H9 (cell line): ENCODE measurements around the gene GCK. TPM values are rescaled to one million over a fixed set of nuclear protein-coding genes. Genes with fewer than 3 reads are reported as not detected.

ENCODE experiments used
- DNase-seq: peaks from one replicate; pipeline ENCODE4 v3.0.0-alpha.2; 2017
- H2AFZ ChIP-seq: one replicate; pipeline ENCODE4 v1.6.1; 2013; ENCODE audit warnings: mild to moderate bottlenecking, low read length, control low read depth, moderate library complexity
- H2AK5ac ChIP-seq: 2 replicates; pipeline ENCODE4 v1.6.1; 2013; ENCODE audit warnings: low read length, control low read depth, mixed read lengths; ENCODE audit not compliant: insufficient read length
- H2BK120ac ChIP-seq: one replicate; pipeline ENCODE4 v1.6.1; 2013; ENCODE audit warnings: low read depth, mild to moderate bottlenecking, low read length, control low read depth, inconsistent platforms; ENCODE audit not compliant: poor library complexity, severe bottlenecking
- H2BK12ac ChIP-seq: 2 replicates; pipeline ENCODE4 v1.6.1; 2013; ENCODE audit warnings: low read length, control low read depth, mixed read lengths, low read depth; ENCODE audit not compliant: insufficient read length
- H2BK15ac ChIP-seq: 2 replicates; pipeline ENCODE4 v1.6.1; 2013; ENCODE audit warnings: low read depth, low read length, control low read depth
- H2BK20ac ChIP-seq: one replicate; pipeline ENCODE4 v1.6.1; 2013; ENCODE audit warnings: low read depth, mild to moderate bottlenecking, low read length, control low read depth, inconsistent platforms; ENCODE audit not compliant: poor library complexity, severe bottlenecking
- H2BK5ac ChIP-seq: 2 replicates; pipeline ENCODE4 v1.6.1; 2013; ENCODE audit warnings: low read length, control low read depth, mixed read lengths; ENCODE audit not compliant: insufficient read length
- H3K14ac ChIP-seq: 2 replicates; pipeline ENCODE4 v1.6.1; 2013; ENCODE audit warnings: low read length, control low read depth; ENCODE audit not compliant: insufficient read depth
- H3K18ac ChIP-seq: 2 replicates; pipeline ENCODE4 v1.6.1; 2013; ENCODE audit warnings: low read depth, mild to moderate bottlenecking, mixed read lengths, low read length, control low read depth; ENCODE audit not compliant: insufficient read length
- H3K23ac ChIP-seq: 2 replicates; pipeline ENCODE4 v1.6.1; 2013; ENCODE audit warnings: low read length, control low read depth, mixed read lengths, low read depth; ENCODE audit not compliant: insufficient read length
- H3K23me2 ChIP-seq: 2 replicates; pipeline ENCODE4 v1.6.1; 2013; ENCODE audit warnings: low read depth, mild to moderate bottlenecking, mixed read lengths, low read length, control low read depth; ENCODE audit not compliant: insufficient read length, poor library complexity, severe bottlenecking
- H3K27ac ChIP-seq: 2 replicates; pipeline ENCODE4 v1.5.1; 2013; ENCODE audit warnings: low read length, control low read depth, mixed read lengths, low read depth; ENCODE audit not compliant: insufficient read length
- H3K27me3 ChIP-seq: 2 replicates; pipeline ENCODE4 v1.6.1; 2013; ENCODE audit warnings: low read length, control low read depth, inconsistent platforms; ENCODE audit not compliant: insufficient read depth
- H3K4ac ChIP-seq: 2 replicates; pipeline ENCODE4 v1.6.1; 2013; ENCODE audit warnings: low read depth, mild to moderate bottlenecking, control low read depth, inconsistent platforms, low read length, moderate library complexity
- H3K4me1 ChIP-seq: 2 replicates; pipeline ENCODE4 v1.6.1; 2013; ENCODE audit warnings: low read length, control low read depth, inconsistent platforms; ENCODE audit not compliant: insufficient read depth
- H3K4me2 ChIP-seq: 2 replicates; pipeline ENCODE4 v1.6.1; 2013; ENCODE audit warnings: low read length, control low read depth, mixed read lengths; ENCODE audit not compliant: insufficient read length, insufficient read depth
- H3K56ac ChIP-seq: 2 replicates; pipeline ENCODE4 v1.6.1; 2013; ENCODE audit warnings: low read depth, mild to moderate bottlenecking, mixed read lengths, low read length, control low read depth; ENCODE audit not compliant: insufficient read length
- H3K79me1 ChIP-seq: 2 replicates; pipeline ENCODE4 v1.6.1; 2013; ENCODE audit warnings: low read depth, mild to moderate bottlenecking, moderate library complexity, low read length, control low read depth, inconsistent platforms; ENCODE audit not compliant: insufficient read depth, poor library complexity, severe bottlenecking
- H3K79me2 ChIP-seq: 2 replicates; pipeline ENCODE4 v1.6.1; 2013; ENCODE audit warnings: low read length, control low read depth, inconsistent platforms; ENCODE audit not compliant: insufficient read depth
- H3K9ac ChIP-seq: 2 replicates; pipeline ENCODE4 v1.6.1; 2013; ENCODE audit warnings: low read length, control low read depth, mixed read lengths; ENCODE audit not compliant: insufficient read length; ENCODE audit errors: extremely low read depth
- H3K9me3 ChIP-seq: one replicate; pipeline ENCODE4 v1.6.1; 2013; ENCODE audit warnings: low read depth, low read length, inconsistent platforms; ENCODE audit not compliant: control insufficient read depth
- H3T11ph ChIP-seq: one replicate; pipeline ENCODE4 v1.6.1; 2013; ENCODE audit warnings: mild to moderate bottlenecking, low read length, control low read depth, inconsistent platforms
- H4K20me1 ChIP-seq: one replicate; pipeline ENCODE4 v1.6.1; 2013; ENCODE audit not compliant: control insufficient read depth, insufficient read length, insufficient read depth
- H4K5ac ChIP-seq: 2 replicates; pipeline ENCODE4 v1.6.1; 2013; ENCODE audit warnings: low read depth, mild to moderate bottlenecking, mixed read lengths, low read length, control low read depth; ENCODE audit not compliant: insufficient read length
- H4K8ac ChIP-seq: replicated peaks from 2 replicates; pipeline ENCODE4 v1.6.1; 2013; ENCODE audit warnings: low read length, control low read depth, mixed read lengths, low read depth; ENCODE audit not compliant: insufficient read length
- H4K91ac ChIP-seq: 2 replicates; pipeline ENCODE4 v1.6.1; 2013; ENCODE audit warnings: low read depth, mild to moderate bottlenecking, moderate library complexity, mixed read lengths, low read length, control low read depth; ENCODE audit not compliant: insufficient read length
- H3K27ac Mint-ChIP-seq, 3 experiments: 2 replicates in 2 of 3; 3 replicates in 1 of 3; pipeline ENCODE4 v1.8.0; 2020 to 2021; ENCODE audit warnings: mixed read lengths in 3 of 3, mild to moderate bottlenecking in 1 of 3, moderate library complexity in 1 of 3
- H3K27me3 Mint-ChIP-seq: 2 replicates; pipeline ENCODE4 v1.8.0; 2021; ENCODE audit warnings: low read depth, mild to moderate bottlenecking, moderate library complexity, mixed read lengths
- H3K36me3 Mint-ChIP-seq, 3 experiments: 2 replicates in 2 of 3; 3 replicates in 1 of 3; pipeline ENCODE4 v1.8.0; 2020 to 2021; ENCODE audit warnings: low read depth in 3 of 3, mixed read lengths in 3 of 3; ENCODE audit not compliant: insufficient read depth in 1 of 3
- H3K4me1 Mint-ChIP-seq, 2 experiments: 2 replicates each; pipeline ENCODE4 v1.8.0; 2020; ENCODE audit warnings: mixed read lengths in 2 of 2
- H3K4me3 Mint-ChIP-seq, 2 experiments: 2 replicates in 1 of 2; 3 replicates in 1 of 2; pipeline ENCODE4 v1.8.0; 2020 to 2021; ENCODE audit warnings: mild to moderate bottlenecking in 2 of 2, mixed read lengths in 2 of 2, moderate library complexity in 1 of 2
- H3K9me3 Mint-ChIP-seq, 2 experiments: 2 replicates in 1 of 2; 3 replicates in 1 of 2; pipeline ENCODE4 v1.8.0; 2020; ENCODE audit warnings: mild to moderate bottlenecking in 2 of 2, mixed read lengths in 2 of 2, moderate library complexity in 1 of 2
- WGBS: extraction: QIAGEN DNeasy Blood & Tissue Kit; methylation state at CpG from one replicate; pipeline ENCODE4 v1.1.7; 2013; ENCODE audit warnings: missing lambda C conversion rate, low lambda C conversion rate, mixed read lengths; ENCODE audit not compliant: insufficient read length; ENCODE audit errors: extremely low coverage; 5-methylcytosine and 5-hydroxymethylcytosine counted together
- total RNA-seq: library from RNA; stranded (reverse); gene quantifications from 2 replicates; pipeline ENCODE4 v1.2.1, GENCODE V29; 2021
- TF ChIP-seq, protein P1 (sequence below): fragments of 200-600 bp; sonication (generic); conservative IDR thresholded peaks from 3 replicates; pipeline ENCODE4 v1.8.0; 2021; ENCODE audit warnings: antibody characterized with exemption, mild to moderate bottlenecking

Gene GCK
- total RNA-seq, 1 experiment from 2014 or later = 0.98 TPM

DNA sequence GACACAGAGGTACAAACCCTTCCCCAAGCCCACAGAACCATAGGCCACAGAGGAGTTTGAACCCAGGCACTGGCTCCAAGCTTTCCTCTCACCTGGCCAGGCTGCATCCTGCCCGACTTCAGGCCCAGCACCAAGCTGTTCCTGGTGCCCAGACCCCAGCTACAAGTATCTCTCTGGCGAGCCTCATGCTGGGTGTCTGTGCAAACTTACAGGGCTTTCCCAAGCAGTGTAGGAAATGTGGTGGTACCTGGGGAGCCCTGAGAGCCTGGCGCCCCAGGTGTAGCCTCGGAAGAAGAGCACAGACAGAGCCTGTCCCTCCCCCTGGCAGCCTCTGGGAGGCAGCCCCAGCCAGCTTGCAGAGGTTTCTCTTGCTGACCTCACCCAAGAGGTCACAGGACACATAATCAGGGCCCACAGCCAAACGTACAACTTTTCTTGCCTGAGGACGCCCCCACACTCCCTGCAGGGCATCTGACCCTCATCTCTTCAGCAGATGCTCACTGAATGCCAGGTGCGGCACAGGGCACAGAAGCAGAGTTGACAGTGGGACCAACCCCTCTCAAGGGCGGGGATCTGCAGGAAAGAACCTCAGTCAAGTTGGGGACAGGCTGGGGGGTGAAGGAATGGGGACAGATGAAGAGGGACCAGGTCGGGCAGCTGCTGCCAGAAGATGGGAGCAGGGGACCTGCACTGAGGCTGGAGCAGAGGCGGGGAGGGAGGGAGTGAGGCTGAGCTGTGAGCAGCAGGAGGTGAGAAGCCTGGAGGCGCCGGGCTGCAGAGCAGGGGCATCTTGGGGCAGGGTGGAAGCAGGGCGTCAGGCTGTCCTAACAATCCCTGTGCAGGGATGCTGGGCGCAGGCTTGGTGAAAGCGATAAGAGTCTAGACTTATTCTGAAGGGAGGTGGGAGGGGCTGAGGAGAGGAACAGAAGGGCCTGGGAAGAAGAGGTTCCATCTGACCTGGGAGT is 31.8 kb downstream of the GCK start:
- Mint-ChIP-seq H3K27me3 (peaks cover 2% of the 10 kb centered on the region), H3K4me1 (peaks cover 3 to 7% of the 10 kb centered on the region in 2 experiments; a peak in 2 of 4 replicates), H3K36me3 (no peaks in the 10 kb centered on the region), H3K27ac (no peak overlapping the region), H3K9me3 (no peaks in the 10 kb centered on the region), H3K4me3 (no peak overlapping the region; a peak in 1 of 5 replicates)
- H2BK12ac ChIP-seq = no peak overlapping the region
- no peak overlapping the region for H3K4ac ChIP-seq
- H3K4me2 ChIP-seq = no peak overlapping the region
- no peak overlapping the region for H3T11ph ChIP-seq
- H4K5ac ChIP-seq = no peak overlapping the region
- H2BK120ac ChIP-seq = no peak overlapping the region
- H3K27me3 ChIP-seq = no peaks in the 10 kb centered on the region
- no peak overlapping the region for H3K27ac ChIP-seq
- TF ChIP-seq, protein P1, sequence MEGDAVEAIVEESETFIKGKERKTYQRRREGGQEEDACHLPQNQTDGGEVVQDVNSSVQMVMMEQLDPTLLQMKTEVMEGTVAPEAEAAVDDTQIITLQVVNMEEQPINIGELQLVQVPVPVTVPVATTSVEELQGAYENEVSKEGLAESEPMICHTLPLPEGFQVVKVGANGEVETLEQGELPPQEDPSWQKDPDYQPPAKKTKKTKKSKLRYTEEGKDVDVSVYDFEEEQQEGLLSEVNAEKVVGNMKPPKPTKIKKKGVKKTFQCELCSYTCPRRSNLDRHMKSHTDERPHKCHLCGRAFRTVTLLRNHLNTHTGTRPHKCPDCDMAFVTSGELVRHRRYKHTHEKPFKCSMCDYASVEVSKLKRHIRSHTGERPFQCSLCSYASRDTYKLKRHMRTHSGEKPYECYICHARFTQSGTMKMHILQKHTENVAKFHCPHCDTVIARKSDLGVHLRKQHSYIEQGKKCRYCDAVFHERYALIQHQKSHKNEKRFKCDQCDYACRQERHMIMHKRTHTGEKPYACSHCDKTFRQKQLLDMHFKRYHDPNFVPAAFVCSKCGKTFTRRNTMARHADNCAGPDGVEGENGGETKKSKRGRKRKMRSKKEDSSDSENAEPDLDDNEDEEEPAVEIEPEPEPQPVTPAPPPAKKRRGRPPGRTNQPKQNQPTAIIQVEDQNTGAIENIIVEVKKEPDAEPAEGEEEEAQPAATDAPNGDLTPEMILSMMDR = peak; percentile 28; the same call in 2 of the 3 replicates
- H3K79me1 ChIP-seq = no peaks in the 10 kb centered on the region
- no peak overlapping the region for H3K14ac ChIP-seq
- peak; percentile 27 for DNase-seq
- no peak overlapping the region for H2BK15ac ChIP-seq
- H2AK5ac ChIP-seq = no peak overlapping the region
- no peak overlapping the region for H2BK20ac ChIP-seq
- no peak overlapping the region for H3K56ac ChIP-seq
- no peaks in the 10 kb centered on the region for H3K79me2 ChIP-seq
- H3K23ac ChIP-seq = no peak overlapping the region
- H2AFZ ChIP-seq = no peak overlapping the region
- H4K8ac ChIP-seq = no peak overlapping the region
- H3K23me2 ChIP-seq = no peaks in the 10 kb centered on the region
- H3K18ac ChIP-seq = no peak overlapping the region
- no peak overlapping the region for H2BK5ac ChIP-seq
- H3K9ac ChIP-seq = no peak overlapping the region
- no CpG with 5 or more reads among the region's 15 CpGs for WGBS
- no peak overlapping the region for H4K91ac ChIP-seq
- no peaks in the 10 kb centered on the region for H3K9me3 ChIP-seq
- H4K20me1 ChIP-seq = no peaks in the 10 kb centered on the region
- no peaks in the 10 kb centered on the region for H3K4me1 ChIP-seq
